KMS-11 (cell line): ENCODE results near the gene NKAIN2.
"Not testable (repeated sequence)": the region's sequence is repeated elsewhere in the genome, so short reads cannot be mapped to it uniquely, and the experiment has no call there.

Experiments used
- H2AFZ ChIP-seq: fragments of 200-600 bp; sonication (generic); 2 replicates; pipeline ENCODE4 v1.6.1; 2016; ENCODE audit warnings: antibody characterized with exemption, mixed run types, low read depth
- H3K27ac ChIP-seq: fragments of 200-600 bp; sonication (generic); 2 replicates; pipeline ENCODE4 v1.6.1; 2016; ENCODE audit warnings: mild to moderate bottlenecking, mixed run types
- H3K27me3 ChIP-seq: fragments of 200-600 bp; sonication (generic); 2 replicates; pipeline ENCODE4 v1.6.1; 2017; ENCODE audit warnings: mild to moderate bottlenecking, low read depth, mixed run types, moderate library complexity; ENCODE audit not compliant: insufficient read depth
- H3K36me3 ChIP-seq: fragments of 200-600 bp; sonication (generic); 2 replicates; pipeline ENCODE4 v1.6.1; 2017; ENCODE audit warnings: mild to moderate bottlenecking, mixed run types; ENCODE audit not compliant: insufficient read depth
- H3K4me1 ChIP-seq: fragments of 200-600 bp; sonication (generic); 2 replicates; pipeline ENCODE4 v1.6.1; 2016; ENCODE audit warnings: mild to moderate bottlenecking, low read depth, mixed run types; ENCODE audit not compliant: poor library complexity, severe bottlenecking
- H3K4me2 ChIP-seq: fragments of 200-600 bp; sonication (generic); 2 replicates; pipeline ENCODE4 v1.7.0; 2016; ENCODE audit warnings: mild to moderate bottlenecking, mixed run types
- H3K4me3 ChIP-seq: fragments of 200-600 bp; sonication (generic); IDR thresholded peaks from 2 replicates; pipeline ENCODE4 v1.6.1; 2017; ENCODE audit warnings: low read depth, low read length, mixed read lengths; ENCODE audit not compliant: insufficient read depth
- H3K79me2 ChIP-seq: fragments of 200-600 bp; sonication (generic); 2 replicates; pipeline ENCODE4 v1.6.1; 2016; ENCODE audit warnings: low read depth, mixed run types; ENCODE audit not compliant: insufficient read depth
- H3K9ac ChIP-seq: fragments of 200-600 bp; sonication (generic); 2 replicates; pipeline ENCODE4 v1.6.1; 2016; ENCODE audit warnings: mild to moderate bottlenecking, mixed run types
- H4K20me1 ChIP-seq: fragments of 200-600 bp; sonication (generic); 2 replicates; pipeline ENCODE4 v1.6.1; 2016; ENCODE audit warnings: mild to moderate bottlenecking, mixed run types; ENCODE audit not compliant: insufficient read depth
- CTCF ChIP-seq: fragments of 200-600 bp; sonication (generic); conservative IDR thresholded peaks from 2 replicates; pipeline ENCODE4 v1.6.1; 2017; ENCODE audit warnings: low read depth, mild to moderate bottlenecking, antibody characterized with exemption, low read length, moderate library complexity, mixed read lengths

Gene NKAIN2

GRCh38 chr6:124149646-124150045 lies 346.0 kb downstream of the NKAIN2 start:
- Histone ChIP-seq H3K79me2 (no peaks in the 10 kb centered on the region), H3K4me1 (no peaks in the 10 kb centered on the region)

GRCh38 chr6:124158024-124158423 lies 354.4 kb downstream of the NKAIN2 start:
- Histone ChIP-seq H2AFZ (no peak overlapping the region), H3K4me1 (no peaks in the 10 kb centered on the region)

More at GRCh38 chr6:124149646-124150045, 346.0 kb downstream of the NKAIN2 start:
- Histone ChIP-seq H3K27me3 (no peaks in the 10 kb centered on the region), H3K4me2 (no peak overlapping the region), H4K20me1 (no peaks in the 10 kb centered on the region), H3K27ac (no peak overlapping the region), H2AFZ (no peak overlapping the region), H3K36me3 (no peaks in the 10 kb centered on the region), H3K9ac (no peak overlapping the region), H3K4me3 (no peak overlapping the region)
- no peak for TF ChIP-seq CTCF

GRCh38 chr6:124163676-124164075 lies 360.0 kb downstream of the NKAIN2 start:
- H3K36me3 ChIP-seq, result no peaks in the 10 kb centered on the region
- H3K4me2 ChIP-seq, result no peak overlapping the region
- H3K9ac ChIP-seq, result no peak overlapping the region
- TF ChIP-seq CTCF, result no peak
- H3K4me1 ChIP-seq, result no peaks in the 10 kb centered on the region
- no peaks in the 10 kb centered on the region for H4K20me1 ChIP-seq
- H3K27ac ChIP-seq, result no peak overlapping the region
- H2AFZ ChIP-seq, result no peak overlapping the region
- H3K79me2 ChIP-seq, result no peaks in the 10 kb centered on the region
- no peak overlapping the region for H3K4me3 ChIP-seq
- no peaks in the 10 kb centered on the region for H3K27me3 ChIP-seq

More at GRCh38 chr6:124158024-124158423, 354.4 kb downstream of the NKAIN2 start:
- no peaks in the 10 kb centered on the region for H3K36me3 ChIP-seq
- H3K79me2 ChIP-seq, result no peaks in the 10 kb centered on the region
- H3K27ac ChIP-seq, result no peak overlapping the region
- TF ChIP-seq CTCF, result no peak
- no peak overlapping the region for H3K4me2 ChIP-seq
- no peak overlapping the region for H3K9ac ChIP-seq
- no peaks in the 10 kb centered on the region for H3K27me3 ChIP-seq
- no peaks in the 10 kb centered on the region for H4K20me1 ChIP-seq
- H3K4me3 ChIP-seq, result no peak overlapping the region

- Histone ChIP-seq H3K36me3 (no peaks in the 10 kb centered on the region), H2AFZ (no peak overlapping the region), H3K27ac (no peak overlapping the region), H3K79me2 (no peaks in the 10 kb centered on the region), H3K27me3 (no peaks in the 10 kb centered on the region), H3K4me3 (no peak overlapping the region), H3K4me2 (no peak overlapping the region), H3K9ac (no peak overlapping the region), H3K4me1 (no peaks in the 10 kb centered on the region), H4K20me1 (no peaks in the 10 kb centered on the region)
- no peak for TF ChIP-seq CTCF
These were observed 360.7 kb downstream of the NKAIN2 start for GRCh38 chr6:124164343-124164742.

GRCh38 chr6:124167249-124167648 lies 363.6 kb downstream of the NKAIN2 start:
- H3K27ac ChIP-seq, H4K20me1 ChIP-seq, H3K36me3 ChIP-seq, H3K4me3 ChIP-seq, H3K9ac ChIP-seq, H3K4me2 ChIP-seq, H3K79me2 ChIP-seq, H3K27me3 ChIP-seq, H2AFZ ChIP-seq, H3K4me1 ChIP-seq: not testable (repeated sequence)
